Ureter (tissue), 1 donor: ENCODE data around the gene ZFHX3. TPM values are rescaled to one million over a fixed set of nuclear protein-coding genes. Genes with fewer than 3 reads are reported as not detected.
A peak's percentile ranks its signal among the peaks of the same experiment; 100 is the strongest.

Experiments used
- DNase-seq: peaks from one replicate; pipeline ENCODE4 v3.0.0-alpha.2; 2020; ENCODE audit warnings: low spot score
- total RNA-seq: library from RNA; stranded (reverse); gene quantifications from one replicate; pipeline ENCODE4 v1.2.4, GENCODE V29; 2023
- donor health status: DM: yes; HTN: yes; CAD: no.

ZFHX3 gene
- total RNA-seq, 1 donor from 2014 or later = 60.8 TPM

GRCh38 chr16:72852421-72852820 lies 195.5 kb downstream of the ZFHX3 start:
- no peak for DNase-seq

DNA sequence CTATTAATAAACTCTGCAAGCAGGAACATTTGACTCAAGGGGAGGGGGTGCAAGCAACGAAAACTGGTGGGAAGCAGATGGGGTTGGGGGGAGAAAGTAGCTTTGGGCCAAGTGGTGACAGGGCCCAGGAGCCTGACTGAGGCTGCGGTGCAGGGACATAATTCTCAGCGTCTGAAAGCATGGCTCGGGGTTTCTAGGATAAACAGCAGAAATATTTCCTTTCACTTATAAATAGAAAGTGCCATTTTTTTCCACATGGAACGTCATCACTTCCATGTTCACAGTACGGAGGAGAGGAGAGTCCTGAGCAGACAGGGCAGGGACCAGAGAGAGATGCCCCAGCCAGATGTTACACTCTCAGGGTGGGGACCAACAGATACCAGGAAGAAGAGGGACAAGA lies 197.1 kb downstream of the ZFHX3 start:
- DNase-seq = no peak

DNA sequence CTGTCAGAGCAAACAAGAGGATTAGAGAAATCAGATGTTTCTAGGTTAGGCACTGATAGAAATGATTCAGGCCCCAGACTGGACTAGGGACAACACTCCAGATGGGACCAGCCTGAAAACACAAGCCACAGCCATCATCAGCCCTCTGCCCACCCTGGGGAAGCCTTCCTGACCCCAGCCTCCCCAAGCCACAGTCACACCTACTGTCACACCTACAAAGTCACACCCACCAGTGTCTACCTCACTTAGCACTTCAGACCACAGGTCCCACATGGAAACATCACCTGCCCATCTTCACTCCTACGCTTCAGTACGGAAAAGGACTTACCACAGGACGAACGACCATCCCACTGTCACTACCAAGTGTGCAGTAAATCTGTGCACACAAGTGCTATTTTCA lies 197.9 kb downstream of the ZFHX3 start:
- DNase-seq = no peak

DNA sequence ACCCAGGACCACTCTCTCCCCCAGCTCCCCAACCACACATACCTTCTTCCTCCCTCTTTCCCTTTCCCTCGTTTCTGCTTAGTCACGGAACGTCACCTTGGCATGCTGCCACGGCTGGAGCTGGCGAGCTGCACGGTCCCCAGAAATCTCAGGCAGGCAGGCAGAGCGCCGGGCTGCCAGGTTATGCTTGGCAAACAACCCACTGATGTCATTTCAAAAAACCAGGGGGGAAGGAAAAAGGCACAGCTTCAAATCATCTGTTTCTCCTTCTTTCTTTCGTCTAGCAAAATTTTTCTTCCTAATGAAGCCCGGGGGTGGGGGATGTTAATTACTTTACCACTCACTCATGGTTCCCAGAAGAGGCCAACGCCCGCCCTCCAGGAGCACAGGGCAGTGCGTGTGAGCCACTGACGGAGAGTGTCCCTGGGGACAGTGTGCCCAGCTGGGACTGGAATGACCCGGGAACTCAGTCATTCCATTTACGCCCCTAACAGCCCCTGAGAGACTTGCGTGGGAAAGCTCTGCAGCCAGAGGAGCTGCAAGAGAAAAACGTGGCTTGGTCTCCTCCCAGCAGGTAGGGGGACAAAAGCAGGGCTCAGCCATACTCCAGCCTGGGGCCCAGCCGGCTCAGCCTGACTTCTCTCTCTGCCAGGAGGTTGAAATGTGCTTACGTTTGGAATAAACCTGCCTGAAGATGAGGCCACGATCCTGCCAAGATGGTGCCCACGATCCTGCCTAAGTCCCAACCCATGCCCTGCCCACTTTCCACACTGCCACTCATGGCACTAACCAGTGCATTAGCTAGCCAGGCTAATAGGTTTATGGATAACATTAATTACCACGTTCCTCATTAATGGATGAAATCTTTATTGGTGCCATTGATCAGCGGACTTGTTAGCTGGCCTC lies 198.9 kb downstream of the ZFHX3 start:
- DNase-seq = peak; percentile 93

GRCh38 chr16:72848028-72848400 lies 199.9 kb downstream of the ZFHX3 start:
- no peak for DNase-seq

- no peak for DNase-seq
These were observed 200.5 kb downstream of the ZFHX3 start for GRCh38 chr16:72847187-72848027.

DNA sequence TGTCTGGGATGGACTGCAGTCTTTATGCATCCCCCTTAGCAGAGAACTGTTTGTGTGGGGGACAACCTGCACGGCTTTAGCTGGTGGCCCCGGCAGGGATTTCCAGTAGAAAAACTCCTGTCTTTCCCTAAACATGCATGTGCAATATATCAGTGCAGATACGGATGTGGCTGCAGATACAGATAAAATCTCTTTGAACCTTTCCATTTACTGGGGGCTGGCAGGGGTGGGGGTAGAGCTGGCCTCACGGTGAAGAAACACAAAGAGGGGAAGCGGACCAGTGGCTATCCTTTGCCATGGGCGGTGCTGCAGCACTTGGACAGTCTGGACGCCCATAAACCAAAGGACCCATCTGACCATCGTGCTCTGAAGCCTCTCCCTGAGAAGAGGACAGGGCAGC lies 201.3 kb downstream of the ZFHX3 start:
- no peak for DNase-seq

- no peak for DNase-seq
These were observed 202.5 kb downstream of the ZFHX3 start for GRCh38 chr16:72845322-72846020.

DNA sequence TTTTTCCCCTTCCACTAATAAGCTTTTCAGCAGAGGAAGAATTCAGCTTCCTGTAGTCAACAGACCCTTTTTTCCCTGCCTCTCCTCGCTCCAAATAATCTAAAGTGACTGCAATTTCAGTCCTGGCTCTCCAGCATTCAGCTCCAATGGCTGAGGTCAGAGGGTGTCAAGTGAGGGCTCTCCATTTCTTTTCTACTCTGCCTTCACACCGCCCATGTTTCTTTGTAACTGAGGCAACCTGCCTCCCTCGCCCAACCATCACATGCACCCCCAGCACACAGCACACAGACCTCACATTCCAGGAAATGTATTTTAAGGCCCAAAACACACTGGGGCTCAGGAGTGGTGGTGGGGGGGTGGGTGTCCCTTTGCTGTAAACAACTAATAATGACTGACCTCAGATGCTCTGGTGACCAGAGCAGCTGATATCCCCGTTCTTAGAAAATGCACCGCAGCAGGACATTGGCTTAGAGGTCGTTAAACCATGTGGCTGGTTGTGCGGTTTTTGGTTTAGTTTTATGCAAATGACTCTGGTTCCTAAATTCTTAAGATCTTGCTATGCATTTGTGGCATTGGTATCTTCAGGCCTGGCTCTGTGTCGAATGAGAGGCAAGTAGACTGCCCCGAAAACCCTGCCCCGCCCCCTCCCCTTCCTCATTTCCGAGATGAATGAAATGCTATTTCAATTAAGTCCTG lies 203.6 kb downstream of the ZFHX3 start:
- DNase-seq = no peak

DNA sequence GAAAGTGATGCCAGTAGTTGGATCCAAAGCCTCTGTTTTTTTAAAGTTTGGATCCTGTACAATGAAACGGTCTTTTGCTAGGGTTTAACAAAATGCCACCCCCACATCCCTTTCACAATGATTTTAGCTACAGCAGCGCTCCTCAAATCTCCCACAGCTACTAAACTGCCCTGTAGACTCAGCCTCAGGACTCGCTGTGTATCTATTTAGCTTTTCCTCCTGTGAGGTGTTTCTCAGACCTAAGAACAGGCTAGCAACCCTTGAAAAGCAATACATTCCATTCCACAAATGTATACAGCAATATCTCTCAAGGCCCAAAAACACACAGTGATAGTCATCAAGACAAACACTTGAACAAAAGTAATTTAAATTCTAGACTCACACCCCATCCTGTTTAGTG lies 206.4 kb downstream of the ZFHX3 start:
- no peak for DNase-seq

- DNase-seq = no peak
These were observed 207.1 kb downstream of the ZFHX3 start for GRCh38 chr16:72840631-72841381.

DNA sequence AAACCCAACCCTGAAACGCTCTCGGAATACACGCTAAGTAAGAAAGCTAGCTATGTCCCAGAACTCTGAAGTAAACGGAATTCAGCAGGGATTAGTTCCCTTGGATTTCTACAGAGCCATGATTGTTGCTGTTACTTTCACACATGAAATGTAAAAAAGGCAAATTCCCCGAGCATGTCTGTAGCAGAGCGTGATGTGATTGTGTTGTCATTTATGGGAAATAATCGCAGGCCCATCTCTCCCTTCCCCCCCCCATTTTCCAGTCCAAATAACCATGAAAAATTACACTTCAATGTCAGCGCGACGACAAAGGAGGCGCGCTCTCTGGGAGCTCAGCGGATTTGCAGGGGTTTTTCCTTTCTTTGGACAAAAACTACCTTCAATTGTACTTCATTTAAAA lies 209.0 kb downstream of the ZFHX3 start:
- no peak for DNase-seq

DNA sequence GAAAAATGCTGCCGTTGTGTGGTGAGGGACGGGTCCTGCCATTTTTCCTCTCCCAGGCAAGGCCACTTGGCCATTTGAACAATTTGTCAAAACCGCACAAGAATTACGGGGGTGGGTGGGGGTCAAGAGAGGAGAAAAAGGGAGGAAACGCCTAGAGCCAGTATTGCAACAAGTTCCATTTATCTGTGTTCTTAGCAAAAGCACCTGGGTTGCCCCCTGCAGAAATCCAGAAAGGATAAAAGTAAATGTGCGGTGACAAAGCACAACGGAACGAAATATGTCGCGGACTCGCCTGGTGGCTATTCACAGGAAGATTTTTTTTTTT lies 209.4 kb downstream of the ZFHX3 start:
- no peak for DNase-seq

GRCh38 chr16:72837846-72838585 lies 209.9 kb downstream of the ZFHX3 start:
- DNase-seq = no peak

- DNase-seq = no peak
These were observed 210.9 kb downstream of the ZFHX3 start for GRCh38 chr16:72836985-72837384.

DNA sequence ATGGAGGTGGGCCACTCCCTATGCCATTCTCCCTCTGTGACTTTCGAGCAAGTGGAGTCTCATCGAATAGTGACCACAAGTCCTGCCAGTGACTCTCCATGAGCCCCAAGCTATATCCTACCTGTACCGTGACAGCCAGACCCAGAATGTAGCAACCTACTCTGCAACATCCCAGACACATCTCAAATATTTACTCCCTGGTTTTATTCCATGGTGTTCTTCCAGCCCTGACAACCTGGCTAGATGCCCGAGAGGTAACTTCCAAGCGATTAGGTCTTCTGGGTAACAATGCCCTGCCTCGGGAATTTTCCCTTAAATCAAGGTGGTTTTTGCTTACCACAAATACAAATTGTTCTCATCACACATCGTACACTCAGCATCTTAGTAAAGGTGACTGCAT lies 211.7 kb downstream of the ZFHX3 start:
- DNase-seq = no peak

- DNase-seq = no peak
These were observed 212.8 kb downstream of the ZFHX3 start for GRCh38 chr16:72835086-72835485.

- DNase-seq = no peak
These were observed 213.4 kb downstream of the ZFHX3 start for GRCh38 chr16:72834499-72834898.

- no peak for DNase-seq
These were observed 214.0 kb downstream of the ZFHX3 start for GRCh38 chr16:72833969-72834368.

DNA sequence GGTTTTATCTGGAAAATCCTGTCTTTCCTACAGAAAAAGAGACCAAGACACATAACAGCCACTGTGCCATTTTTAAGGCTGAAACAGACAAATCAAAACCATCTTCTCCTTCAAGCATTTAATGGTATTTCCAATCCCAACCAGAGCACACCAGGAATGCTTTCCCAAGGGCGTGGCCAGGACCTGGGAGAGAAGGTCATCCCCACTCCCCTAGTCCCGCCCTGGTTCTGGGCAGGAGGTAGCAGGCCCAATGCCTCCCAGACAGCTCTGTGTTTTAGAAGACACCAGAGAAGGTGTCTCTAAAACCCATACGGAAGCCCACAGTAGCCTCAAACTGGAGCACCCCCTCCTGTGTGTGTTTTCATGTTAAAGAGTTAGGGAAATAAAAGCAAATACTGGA lies 214.4 kb downstream of the ZFHX3 start:
- no peak for DNase-seq
